GM19023 (cell line): ENCODE results near the gene COX17.

Experiments
- ATAC-seq: cut with Tn5 transposase; IDR thresholded peaks from one replicate; pipeline ENCODE4 v1.9.1; 2021; ENCODE audit warnings: mild to moderate bottlenecking, moderate library complexity; ENCODE audit not compliant: unreplicated experiment

Gene COX17

DNA sequence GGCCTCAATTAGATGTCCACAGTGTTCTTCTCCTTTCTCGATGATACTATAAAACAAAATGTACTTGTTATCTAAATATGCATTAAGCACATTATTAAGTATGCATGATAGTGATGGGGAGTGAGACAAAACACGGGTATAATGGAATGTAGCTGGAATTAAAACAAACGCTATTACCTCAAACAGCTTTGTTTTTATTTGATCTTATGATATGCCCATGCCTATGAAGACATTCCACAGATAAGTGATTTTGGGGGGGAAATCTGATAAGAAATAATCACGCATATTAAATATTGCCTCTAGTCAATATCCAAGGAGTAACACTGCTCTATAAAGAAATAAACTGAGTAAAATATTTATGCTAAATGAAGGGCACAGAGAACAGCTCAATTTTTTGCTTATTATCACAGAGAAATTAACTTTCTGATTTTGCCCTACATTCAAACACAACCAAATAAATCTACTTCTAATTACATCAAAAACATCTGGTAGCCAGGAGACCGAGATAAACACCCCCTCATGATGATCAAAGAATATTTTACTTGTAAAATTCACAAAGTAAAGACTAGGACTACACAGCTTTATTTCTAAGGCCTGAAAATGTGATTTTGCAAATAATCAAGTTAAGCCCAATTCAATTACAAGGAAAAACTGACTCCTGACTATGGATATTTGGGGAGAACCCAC lies 1.9 kb downstream of the COX17 start:
- no peak for ATAC-seq

DNA sequence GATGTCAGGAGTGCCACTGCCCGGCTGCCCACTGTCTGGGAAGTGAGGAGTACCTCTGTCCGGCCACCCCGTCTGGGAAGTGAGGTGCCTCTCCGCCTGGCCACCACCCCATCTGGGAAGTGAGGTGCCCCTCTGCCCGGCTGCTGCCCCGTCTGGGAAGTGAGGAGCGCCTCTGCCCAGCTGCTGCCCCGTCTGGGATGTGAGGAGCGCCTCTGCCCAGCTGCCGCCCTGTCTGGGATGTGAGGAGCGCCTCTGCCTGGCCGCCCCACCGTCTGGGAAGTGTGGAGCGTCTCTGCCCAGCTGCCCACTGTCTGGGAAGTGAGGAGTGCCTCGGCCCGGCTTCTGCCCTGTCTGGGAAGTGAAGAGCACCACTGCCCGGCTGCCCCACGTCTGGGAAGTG lies 3.3 kb downstream of the COX17 start:
- no peak for ATAC-seq

- ATAC-seq, result no peak
These were observed 4.4 kb downstream of the COX17 start for GRCh38 chr3:119672776-119673175.

- no peak for ATAC-seq
These were observed 7.2 kb downstream of the COX17 start for GRCh38 chr3:119669906-119670570.

DNA sequence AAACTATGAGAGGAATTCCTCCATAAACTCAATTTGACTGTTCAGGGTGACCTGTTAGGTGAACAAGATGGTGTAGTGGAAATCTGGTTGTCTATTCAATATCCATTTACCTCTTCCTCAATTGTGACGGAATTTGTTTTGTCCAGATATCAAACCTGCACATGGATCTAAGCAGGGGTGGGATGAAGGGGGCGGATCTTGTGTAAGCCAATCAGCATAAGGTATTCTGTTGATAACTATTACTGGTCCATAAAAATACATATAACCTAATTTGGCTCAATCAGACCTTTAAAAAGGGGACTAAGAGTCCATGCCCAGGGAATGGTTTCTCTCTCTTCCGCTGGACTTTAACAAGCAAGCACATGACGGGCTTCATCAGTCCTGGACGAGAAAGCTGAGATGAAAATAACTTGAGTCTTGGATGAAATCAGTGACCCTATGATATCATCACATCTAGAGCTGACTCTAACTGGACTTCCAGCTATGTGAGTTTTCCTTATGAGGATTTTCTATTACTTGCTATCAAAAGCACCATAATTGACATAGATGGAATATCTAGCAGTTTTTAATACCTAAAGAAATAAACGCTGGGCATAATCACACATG lies 11.1 kb downstream of the COX17 start:
- no peak for ATAC-seq

GRCh38 chr3:119664850-119665379 lies 12.3 kb downstream of the COX17 start:
- ATAC-seq, result no peak

DNA sequence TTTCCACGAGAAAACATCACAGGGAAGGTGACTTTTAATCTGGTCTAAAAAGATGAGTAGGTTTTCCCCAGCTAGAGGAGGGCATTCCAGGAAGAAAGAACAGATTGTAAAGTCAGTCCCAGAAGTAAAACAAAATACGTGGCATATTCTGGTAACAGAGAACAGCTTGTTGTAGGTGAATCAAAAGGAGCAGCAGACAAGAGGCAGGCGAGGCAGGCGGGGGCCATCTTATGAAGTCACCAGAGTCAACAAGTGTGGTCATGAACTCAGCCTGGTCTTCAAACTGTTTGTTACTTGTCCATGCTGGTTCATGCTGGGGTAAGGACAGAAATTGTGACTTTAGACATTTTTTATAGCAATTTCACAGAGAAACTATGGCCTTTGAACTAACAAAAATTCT lies 12.8 kb downstream of the COX17 start:
- no peak for ATAC-seq

GRCh38 chr3:119663885-119664284 lies 13.3 kb downstream of the COX17 start:
- no peak for ATAC-seq

GRCh38 chr3:119662604-119663373 lies 14.4 kb downstream of the COX17 start:
- ATAC-seq, result no peak

GRCh38 chr3:119660474-119661440 lies 16.4 kb downstream of the COX17 start, which contains the start of gene POPDC2:
Gene POPDC2 (minus strand): TSS chr3:119660589. CDS start chr3:119660423, 166 bp downstream.
- ATAC-seq, result no peak

DNA sequence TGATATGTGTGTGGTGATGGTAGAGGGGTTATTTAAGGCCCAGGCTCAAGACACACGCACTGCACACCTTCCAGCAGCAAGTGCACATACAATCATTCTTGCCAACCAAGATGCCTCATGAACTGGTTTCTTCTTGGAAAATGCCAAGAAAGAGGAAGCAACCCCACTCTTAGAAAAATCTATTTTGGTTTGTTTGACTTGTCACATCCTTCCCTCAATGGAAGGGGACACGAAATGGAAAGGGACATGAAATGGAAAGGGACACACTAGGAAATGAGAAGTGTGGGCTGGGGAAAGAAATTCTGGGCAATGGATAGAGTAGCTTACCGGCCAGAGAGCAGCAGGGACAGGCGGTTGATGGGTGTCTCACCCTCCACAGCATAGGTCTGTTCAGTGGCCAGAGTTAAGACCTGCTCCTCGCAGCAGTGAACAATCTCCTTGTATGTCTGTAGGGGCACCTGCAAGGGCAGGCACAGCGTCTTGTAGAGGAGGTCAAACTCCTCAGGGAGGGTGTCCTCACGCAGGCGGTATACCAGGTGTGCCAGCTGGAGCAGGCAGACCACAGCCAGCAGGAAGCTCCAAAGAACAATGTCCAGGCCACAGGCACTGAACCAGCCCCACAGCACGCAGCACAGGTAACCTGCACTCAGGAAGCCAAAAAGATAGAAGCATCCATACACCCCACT lies 17.5 kb downstream of the COX17 start:
- ATAC-seq, result no peak

- no peak for ATAC-seq
These were observed 18.2 kb downstream of the COX17 start for GRCh38 chr3:119658994-119659393.

- no peak for ATAC-seq
These were observed 19.1 kb downstream of the COX17 start for GRCh38 chr3:119657887-119658702.

DNA sequence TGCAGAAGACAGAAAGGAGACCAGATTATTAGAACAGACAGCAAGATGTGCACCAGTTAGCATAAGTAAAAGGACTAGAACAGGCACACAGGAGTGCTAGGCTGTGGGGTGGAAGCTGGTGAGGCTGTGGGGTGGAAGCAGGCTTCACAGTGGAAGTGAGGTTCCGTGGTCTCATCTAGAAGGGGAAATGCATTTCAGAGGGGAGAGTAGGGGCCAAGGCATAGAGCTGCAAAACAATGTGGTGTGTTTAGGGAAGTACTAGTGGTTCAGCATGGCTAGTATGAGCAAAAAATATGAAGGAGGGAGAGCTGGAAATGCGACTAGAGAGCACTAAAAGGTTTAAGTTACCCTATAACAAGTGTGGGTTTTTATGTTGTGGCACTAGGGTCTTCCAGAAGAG lies 23.3 kb downstream of the COX17 start:
- no peak for ATAC-seq

DNA sequence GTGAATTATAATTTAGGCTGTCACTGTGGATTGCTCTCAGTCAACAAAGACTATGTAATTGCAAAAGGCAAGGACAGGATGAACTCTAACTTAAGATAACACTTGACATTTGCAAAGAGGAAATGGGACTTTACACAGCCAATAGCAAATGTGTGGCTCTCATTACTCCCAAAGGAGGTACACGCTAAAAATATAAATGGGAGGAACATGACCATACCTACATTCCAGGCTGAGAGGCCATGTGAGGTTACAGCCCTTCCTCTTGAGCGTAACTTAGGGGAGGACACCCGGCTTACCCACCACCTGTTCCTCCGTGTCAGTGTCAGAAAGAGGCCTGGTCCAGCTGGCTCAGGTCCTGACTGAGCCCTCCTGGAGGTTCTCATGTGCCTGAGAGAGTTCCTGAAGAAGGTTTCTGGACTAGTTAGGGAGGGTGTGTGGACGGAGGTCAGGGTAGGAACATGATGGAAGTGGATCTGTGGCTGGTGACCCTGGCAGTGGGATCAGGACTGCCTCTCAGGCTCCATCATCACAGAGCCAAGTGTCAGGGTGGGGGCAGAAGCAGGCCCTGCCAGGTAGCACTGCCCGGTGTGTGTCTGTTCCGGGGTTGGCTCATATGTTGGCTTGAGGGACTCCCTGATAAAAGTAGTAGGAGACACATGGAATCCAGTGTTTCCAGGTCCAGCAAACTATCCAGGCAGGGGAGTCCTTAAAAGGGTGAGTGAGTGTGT lies 24.7 kb downstream of the COX17 start:
- ATAC-seq, result no peak

DNA sequence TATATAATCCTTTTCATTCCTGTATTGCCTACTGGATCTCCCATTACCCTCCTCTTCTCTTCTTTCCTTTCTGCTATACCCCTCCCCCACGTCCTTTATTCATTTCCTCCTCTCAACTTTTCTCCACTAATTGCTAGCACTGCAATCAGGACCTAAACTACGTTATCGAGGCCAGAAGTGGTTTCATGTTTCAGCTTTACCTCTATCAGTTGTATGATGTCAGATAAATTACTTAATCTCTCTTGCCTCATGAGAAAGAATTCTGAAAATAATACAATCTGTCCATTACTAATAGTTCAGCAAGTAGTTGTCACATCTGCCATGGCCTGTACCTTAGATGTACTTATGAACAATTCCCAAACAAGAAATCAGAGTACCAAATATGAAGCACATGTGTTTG lies 27.4 kb downstream of the COX17 start:
- ATAC-seq, result no peak

GRCh38 chr3:119647843-119648575 lies 29.2 kb downstream of the COX17 start:
- no peak for ATAC-seq
